ENCODE measurements around the gene VPS45. TPM values are rescaled to one million over a fixed set of nuclear protein-coding genes. Genes with fewer than 3 reads are reported as not detected.

VPS45 gene
- total RNA-seq, 2 experiments from 2014 or later = 19.4 to 22.8 TPM

GRCh38 chr1:150161747-150162581 lies 94.4 kb downstream of the VPS45 start:
- H3K9me3 Mint-ChIP-seq = no peaks in the 10 kb centered on the region
- H3K4me1 Mint-ChIP-seq (ENCODE audit: low read depth) = peaks cover 51% of the 10 kb centered on the region
- H3K27me3 Mint-ChIP-seq = no peaks in the 10 kb centered on the region
- no peak overlapping the region for H3K4me3 Mint-ChIP-seq
- peaks cover 22% of the 10 kb centered on the region for H3K36me3 Mint-ChIP-seq (ENCODE audit: low read depth)
- DNase-seq = no peak
- POLR2A ChIA-PET = interaction anchor here (0.8 to 5.3 kb wide), 6 partner anchors 9 to 275 kb away, joined by 4 to 27 read pairs (median 4); partner anchors contain the start of genes PLEKHO1 and SF3B4
- intact Hi-C loops (cut with micrococcal nuclease) = loop anchor here (5.0 kb wide), 1 partner anchor 50 kb away; no protein-coding TSS in a partner anchor
- no peak overlapping the region for H3K27ac Mint-ChIP-seq
- CTCF ChIA-PET = interaction anchor here (0.7 to 9.2 kb wide), 12 partner anchors 10 to 273 kb away, joined by 3 to 118 read pairs (median 5); partner anchors contain the start of genes PLEKHO1 and VPS45
- TF ChIP-seq CTCF (IDR thresholded peaks at IDR 0.05) = no peak
- no peak for ATAC-seq

- DNase-seq (no peak), ATAC-seq (no peak)
- Mint-ChIP-seq H3K4me3 (no peak overlapping the region), H3K36me3 (ENCODE audit: low read depth) (peaks cover 16% of the 10 kb centered on the region), H3K27ac (no peak overlapping the region), H3K27me3 (no peaks in the 10 kb centered on the region), H3K4me1 (ENCODE audit: low read depth) (peaks cover 49% of the 10 kb centered on the region), H3K9me3 (no peaks in the 10 kb centered on the region)
- CTCF ChIA-PET = interaction anchor here (1.0 to 9.2 kb wide), 5 partner anchors 11 to 200 kb away, joined by 3 to 118 read pairs (median 5); no protein-coding TSS in a partner anchor
- POLR2A ChIA-PET = interaction anchor here (1.1 to 5.3 kb wide), 2 partner anchors 202 to 275 kb away, joined by 3 to 27 read pairs; a partner anchor contains a TSS
- intact Hi-C loops (cut with micrococcal nuclease) = loop anchor here (5.0 kb wide), 1 partner anchor 50 kb away; no protein-coding TSS in a partner anchor
- no peak for TF ChIP-seq CTCF (IDR thresholded peaks at IDR 0.05)
Observed at GRCh38 chr1:150162582-150162861, 94.9 kb downstream of the VPS45 start.

GRCh38 chr1:150162862-150163706 lies 95.5 kb downstream of the VPS45 start:
- DNase-seq = peak; percentile 63
- intact Hi-C loops (cut with micrococcal nuclease) = loop anchor here (5.0 kb wide), 1 partner anchor 51 kb away; no protein-coding TSS in a partner anchor
- peak; percentile 57 for ATAC-seq
- ChIA-PET POLR2A (interaction anchor here (0.7 to 1.1 kb wide), 3 partner anchors 48 to 202 kb away, joined by 3 read pairs; no protein-coding TSS in a partner anchor), CTCF (interaction anchor here (1.0 to 9.2 kb wide), 5 partner anchors 22 to 201 kb away, joined by 3 to 118 read pairs (median 4); no protein-coding TSS in a partner anchor)
- H3K27ac Mint-ChIP-seq = peak overlapping the region; percentile 25
- no peak for TF ChIP-seq CTCF (IDR thresholded peaks at IDR 0.05)
- peak overlapping the region; percentile 13 for H3K4me3 Mint-ChIP-seq
- H3K36me3 Mint-ChIP-seq (ENCODE audit: low read depth) = peaks cover 12% of the 10 kb centered on the region
- H3K27me3 Mint-ChIP-seq = no peaks in the 10 kb centered on the region
- no peaks in the 10 kb centered on the region for H3K9me3 Mint-ChIP-seq
- H3K4me1 Mint-ChIP-seq (ENCODE audit: low read depth) = peaks cover 46% of the 10 kb centered on the region

- Mint-ChIP-seq H3K9me3 (no peaks in the 10 kb centered on the region), H3K4me3 (no peak overlapping the region), H3K4me1 (ENCODE audit: low read depth) (peaks cover 41% of the 10 kb centered on the region), H3K27ac (no peak overlapping the region), H3K36me3 (ENCODE audit: low read depth) (peaks cover 4% of the 10 kb centered on the region), H3K27me3 (no peaks in the 10 kb centered on the region)
- DNase-seq = no peak
- ATAC-seq = no peak
- POLR2A ChIA-PET = no interaction called here
- TF ChIP-seq CTCF (IDR thresholded peaks at IDR 0.05) = no peak
- intact Hi-C loops (cut with micrococcal nuclease) = loop anchor here (2.0 to 5.0 kb wide), 2 partner anchors 13 to 52 kb away; no protein-coding TSS in a partner anchor
- CTCF ChIA-PET = interaction anchor here (1.4 to 9.2 kb wide), 6 partner anchors 9 to 91 kb away, joined by 3 to 118 read pairs (median 10); no protein-coding TSS in a partner anchor
Observed at GRCh38 chr1:150164224-150164623, 96.6 kb downstream of the VPS45 start.
